A549 (cell line): ENCODE measurements around the gene COPS7A. TPM values are rescaled to one million over a fixed set of nuclear protein-coding genes. Genes with fewer than 3 reads are reported as not detected.

Source experiments
- ATAC-seq, 2 experiments: fragments of 200-7000 bp in 1 of 2; fragments of >200 bp in 1 of 2; cut with Nextera tagmentation in 1 of 2; cut with Tn5 transposase in 1 of 2; 3 replicates each; pipeline versions ENCODE4 v1.8.0 to v1.9.1; 2018 to 2020; ENCODE audit warnings: mild to moderate bottlenecking in 1 of 2, moderate library complexity in 1 of 2
- CTCF ChIA-PET: fragments of 300-600 bp; sonication (Branson Sonifier 250); formaldehyde crosslinking; extraction: SDS; loops from one replicate; lab custom pipeline; 2021; ENCODE audit warnings: antibody characterized with exemption, inconsistent platforms; lab: Yijun Ruan, JAX
- POLR2A ChIA-PET: fragments of 350-600 bp; formaldehyde crosslinking; extraction: SDS; loops from one replicate; lab custom pipeline; 2021; ENCODE audit warnings: antibody characterized with exemption, inconsistent platforms; lab: Yijun Ruan, JAX
- DNase-seq, 2 experiments: peaks; one replicate each; pipeline versions ENCODE4 v3.0.0 to v3.0.0-alpha.2; 2011 to 2016; ENCODE audit warnings: low read depth in 1 of 2, low spot score in 1 of 2
- FAIRE-seq: peaks from 2 replicates; lab custom pipeline; 2011; peaks lifted over from hg19 to GRCh38; lab: Jason Lieb, UNC
- H3K27ac ChIP-seq, 2 experiments: fragments of >200 bp; sonication (Bioruptor Twin); formaldehyde crosslinking; 3 replicates each; pipeline ENCODE4 v1.5.1; 2016 to 2017
- H3K4me1 ChIP-seq: fragments of >200 bp; sonication (Bioruptor Twin); formaldehyde crosslinking; 3 replicates; pipeline ENCODE4 v1.6.1; 2016
- H3K4me2 ChIP-seq: fragments of >200 bp; sonication (Bioruptor Twin); formaldehyde crosslinking; 3 replicates; pipeline ENCODE4 v1.6.1; 2016
- H3K4me3 ChIP-seq: fragments of >200 bp; sonication (Bioruptor Twin); formaldehyde crosslinking; 3 replicates; pipeline ENCODE4 v1.5.1; 2016
- H3K9me3 ChIP-seq: fragments of >200 bp; sonication (Bioruptor Twin); formaldehyde crosslinking; 3 replicates; pipeline ENCODE4 v1.6.1; 2016
- BHLHE40 ChIP-seq: IDR thresholded peaks from 2 replicates; pipeline ENCODE4 v1.6.1; 2012; ENCODE audit warnings: low read depth, low read length, inconsistent platforms
- CEBPB ChIP-seq, 2 experiments: fragments of >200 bp in 1 of 2; sonication (Bioruptor Twin) in 1 of 2; formaldehyde crosslinking in 1 of 2; IDR thresholded peaks; 2 replicates each; pipeline ENCODE4 v1.6.1; 2012 to 2016
- CHD2 ChIP-seq: fragments of 150-350 bp; IDR thresholded peaks from 2 replicates; pipeline ENCODE4 v1.6.1; 2014; ENCODE audit warnings: low read length; ENCODE audit not compliant: partially characterized antibody
- HDAC2 ChIP-seq: fragments of 200-600 bp; sonication (generic); IDR thresholded peaks from 2 replicates; pipeline ENCODE4 v1.6.1; 2016
- HES2 ChIP-seq: fragments of >200 bp; sonication (Bioruptor Twin); formaldehyde crosslinking; IDR thresholded peaks from 2 replicates; pipeline ENCODE4 v1.6.1; 2016
- HOXB13 ChIP-seq: fragments of 250-450 bp; sonication (Bioruptor Pico); IDR thresholded peaks from 2 replicates; pipeline ENCODE4 v1.5.0; 2020; ENCODE audit warnings: low read depth, mild to moderate bottlenecking, moderate library complexity
- HOXB5 ChIP-seq: fragments of 250-450 bp; sonication (Bioruptor Pico); IDR thresholded peaks from 2 replicates; pipeline ENCODE4 v1.5.0; 2020; ENCODE audit warnings: mild to moderate bottlenecking, moderate library complexity
- KDM5A ChIP-seq: fragments of 200-600 bp; sonication (generic); IDR thresholded peaks from 2 replicates; pipeline ENCODE4 v1.6.1; 2016; ENCODE audit warnings: antibody characterized with exemption, mild to moderate bottlenecking
- MAFK ChIP-seq: fragments of 450-650 bp; IDR thresholded peaks from 2 replicates; pipeline ENCODE4 v1.6.1; 2014; ENCODE audit not compliant: partially characterized antibody
- MAZ ChIP-seq: fragments of 150-350 bp; IDR thresholded peaks from 2 replicates; pipeline ENCODE4 v1.6.1; 2014; ENCODE audit warnings: antibody characterized with exemption, low read depth, low read length, borderline replicate concordance
- NR3C1 ChIP-seq: fragments of >200 bp; sonication (Bioruptor Twin); formaldehyde crosslinking; IDR thresholded peaks from 3 replicates; pipeline ENCODE4 v1.6.1; 2017
- PBX3 ChIP-seq: IDR thresholded peaks from 2 replicates; pipeline ENCODE4 v1.6.1; 2012
- POLR2A ChIP-seq: IDR thresholded peaks from 2 replicates; pipeline ENCODE4 v1.6.1; 2012; ENCODE audit warnings: mild to moderate bottlenecking, low read length
- RFX5 ChIP-seq: fragments of 450-650 bp; IDR thresholded peaks from 2 replicates; pipeline ENCODE4 v1.7.1; 2014; ENCODE audit warnings: antibody characterized with exemption, mild to moderate bottlenecking, moderate library complexity
- TFCP2L1 ChIP-seq: fragments of 250-450 bp; sonication (Bioruptor Pico); IDR thresholded peaks from 2 replicates; pipeline ENCODE4 v1.5.0; 2021; ENCODE audit warnings: mild to moderate bottlenecking
- WGBS: methylation state at CpG from one replicate; pipeline ENCODE4 v1.1.6; 2017; ENCODE audit errors: missing lambda C conversion rate; 5-methylcytosine and 5-hydroxymethylcytosine counted together
- polyA plus RNA-seq, 4 experiments: library from polyadenylated mRNA; depleted of rRNA in 3 of 4; stranded (reverse); fragments of >200 nt; fragmentation: RNase III in 1 of 4; extraction: RNeasy Plus Mini Kit Qiagen cat#74134 plus additional on column Dnase treatment in 1 of 4; gene quantifications; 2 replicates in 3 of 4; 3 replicates in 1 of 4; pipeline ENCODE4 v1.2.3, GENCODE V29; 2011 to 2017
- TF ChIP-seq, protein P1 (sequence below): fragments of >200 bp; sonication (Bioruptor Twin); formaldehyde crosslinking; IDR thresholded peaks from 3 replicates; pipeline ENCODE4 v1.5.1; 2016
- TF ChIP-seq, protein P2 (sequence below): fragments of 250-450 bp; sonication (Bioruptor Pico); IDR thresholded peaks from 2 replicates; pipeline ENCODE4 v1.5.0; 2021; ENCODE audit warnings: mild to moderate bottlenecking, moderate library complexity, borderline replicate concordance

The COPS7A gene
- polyA plus RNA-seq, 2 of the 4 experiments (the other 2 are of a cell fraction): 46.9 to 78.8 TPM

DNA sequence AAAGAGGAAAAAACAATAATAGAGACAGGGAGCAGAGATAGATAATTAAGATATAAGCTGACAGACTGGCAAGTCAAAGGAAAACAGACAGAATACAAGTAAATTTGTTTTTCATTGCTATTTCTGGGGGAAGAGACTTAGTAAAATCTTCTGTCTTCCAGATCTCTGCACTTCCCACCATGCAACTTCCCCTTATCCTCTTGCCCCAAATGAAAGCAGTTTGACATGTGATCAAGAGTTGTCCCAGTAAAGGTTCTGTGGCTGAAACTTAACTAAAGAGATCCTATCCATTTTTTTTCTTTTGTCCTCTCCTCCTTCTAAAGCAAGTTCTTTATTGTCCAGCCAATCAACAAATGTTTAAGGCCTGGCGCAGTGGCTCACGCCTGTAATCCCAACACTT, 30.6 kb downstream of the COPS7A start:
- Histone ChIP-seq H3K9me3 (no peaks in the 10 kb centered on the region), H3K27ac (peak overlapping the region; percentile 97 to 98; a peak in 3 of 6 replicates), H3K4me2 (peak overlapping the region; percentile 88), H3K4me1 (peaks cover 21% of the 10 kb centered on the region), H3K4me3 (no peak overlapping the region)
- ChIA-PET CTCF (interaction anchor here (0.6 to 13.7 kb wide), 27 partner anchors 8 to 207 kb away, joined by 3 to 670 read pairs (median 11); partner anchors contain the start of genes CD4, CDCA3, COPS7A and GNB3), POLR2A (interaction anchor here (1.4 to 4.4 kb wide), 8 partner anchors 9 to 97 kb away, joined by 4 to 118 read pairs (median 16); partner anchors contain the start of genes CDCA3, COPS7A, P3H3 and PTMS)
- WGBS: 89% methylated on average over 2 of the region's 2 CpGs
- FAIRE-seq (no peak), ATAC-seq (no peak), DNase-seq (no peak)
- TF ChIP-seq BHLHE40: no peak
- no peak for TF ChIP-seq HOXB5 (CRISPR knock-in tag)
- TF ChIP-seq CEBPB (IDR thresholded peaks at IDR 0.05): no peak
- no peak for TF ChIP-seq PBX3
- TF ChIP-seq HDAC2: no peak
- no peak for TF ChIP-seq TFCP2L1 (CRISPR knock-in tag)
- no peak for TF ChIP-seq KDM5A

GRCh38 chr12:6757028-6757690, 33.3 kb downstream of the COPS7A start:
- 90% methylated on average over 8 of the region's 8 CpGs for WGBS
- Histone ChIP-seq H3K4me3 (no peak overlapping the region), H3K9me3 (no peaks in the 10 kb centered on the region), H3K4me2 (no peak overlapping the region)
- ChIA-PET CTCF (interaction anchor here (0.7 to 13.7 kb wide), 4 partner anchors 20 to 92 kb away, joined by 3 to 670 read pairs (median 172); partner anchors contain the start of genes CD4, GNB3, GPR162 and LAG3), POLR2A (interaction anchor here (1.2 kb wide), 1 partner anchor 9 kb away, joined by 4 read pairs; the partner anchor contains the start of gene PTMS)
- ATAC-seq (no peak), DNase-seq (no peak), FAIRE-seq (no peak)
- TF ChIP-seq HES2: no peak
- TF ChIP-seq CEBPB (IDR thresholded peaks at IDR 0.05): no peak
- no peak for TF ChIP-seq TFCP2L1 (CRISPR knock-in tag)
- no peak for TF ChIP-seq MAFK
- TF ChIP-seq HOXB13 (CRISPR knock-in tag): no peak
- TF ChIP-seq MAZ: no peak
- TF ChIP-seq, all 56 proteins: peak for 0
- H3K4me1 ChIP-seq: peaks cover 10% of the 10 kb centered on the region
- 0 out of 6 replicates have a peak overlapping the region, but pooled peaks of 1 of the 2 experiments have one; percentile 22 for H3K27ac ChIP-seq

- no peak for TF ChIP-seq POLR2A
- no peak for TF ChIP-seq RFX5
- no peak for TF ChIP-seq CHD2
- TF ChIP-seq, protein P1, sequence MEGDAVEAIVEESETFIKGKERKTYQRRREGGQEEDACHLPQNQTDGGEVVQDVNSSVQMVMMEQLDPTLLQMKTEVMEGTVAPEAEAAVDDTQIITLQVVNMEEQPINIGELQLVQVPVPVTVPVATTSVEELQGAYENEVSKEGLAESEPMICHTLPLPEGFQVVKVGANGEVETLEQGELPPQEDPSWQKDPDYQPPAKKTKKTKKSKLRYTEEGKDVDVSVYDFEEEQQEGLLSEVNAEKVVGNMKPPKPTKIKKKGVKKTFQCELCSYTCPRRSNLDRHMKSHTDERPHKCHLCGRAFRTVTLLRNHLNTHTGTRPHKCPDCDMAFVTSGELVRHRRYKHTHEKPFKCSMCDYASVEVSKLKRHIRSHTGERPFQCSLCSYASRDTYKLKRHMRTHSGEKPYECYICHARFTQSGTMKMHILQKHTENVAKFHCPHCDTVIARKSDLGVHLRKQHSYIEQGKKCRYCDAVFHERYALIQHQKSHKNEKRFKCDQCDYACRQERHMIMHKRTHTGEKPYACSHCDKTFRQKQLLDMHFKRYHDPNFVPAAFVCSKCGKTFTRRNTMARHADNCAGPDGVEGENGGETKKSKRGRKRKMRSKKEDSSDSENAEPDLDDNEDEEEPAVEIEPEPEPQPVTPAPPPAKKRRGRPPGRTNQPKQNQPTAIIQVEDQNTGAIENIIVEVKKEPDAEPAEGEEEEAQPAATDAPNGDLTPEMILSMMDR: no peak
- TF ChIP-seq, protein P2, sequence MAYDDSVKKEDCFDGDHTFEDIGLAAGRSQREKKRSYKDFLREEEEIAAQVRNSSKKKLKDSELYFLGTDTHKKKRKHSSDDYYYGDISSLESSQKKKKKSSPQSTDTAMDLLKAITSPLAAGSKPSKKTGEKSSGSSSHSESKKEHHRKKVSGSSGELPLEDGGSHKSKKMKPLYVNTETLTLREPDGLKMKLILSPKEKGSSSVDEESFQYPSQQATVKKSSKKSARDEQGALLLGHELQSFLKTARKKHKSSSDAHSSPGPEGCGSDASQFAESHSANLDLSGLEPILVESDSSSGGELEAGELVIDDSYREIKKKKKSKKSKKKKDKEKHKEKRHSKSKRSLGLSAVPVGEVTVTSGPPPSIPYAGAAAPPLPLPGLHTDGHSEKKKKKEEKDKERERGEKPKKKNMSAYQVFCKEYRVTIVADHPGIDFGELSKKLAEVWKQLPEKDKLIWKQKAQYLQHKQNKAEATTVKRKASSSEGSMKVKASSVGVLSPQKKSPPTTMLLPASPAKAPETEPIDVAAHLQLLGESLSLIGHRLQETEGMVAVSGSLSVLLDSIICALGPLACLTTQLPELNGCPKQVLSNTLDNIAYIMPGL (CRISPR knock-in tag): no peak
- TF ChIP-seq TFCP2L1 (CRISPR knock-in tag): no peak
- TF ChIP-seq NR3C1: no peak
- TF ChIP-seq, all 56 proteins: peak for 0
- ChIA-PET POLR2A (interaction anchor here (1.2 kb wide), 1 partner anchor 34 kb away, joined by 4 read pairs; the partner anchor contains the start of gene COPS7A), CTCF (interaction anchor here (0.9 to 13.7 kb wide), 5 partner anchors 19 to 132 kb away, joined by 3 to 670 read pairs (median 4); partner anchors contain the start of genes CD4, LAG3, P3H3 and PTMS)
- H3K4me3 ChIP-seq: no peak overlapping the region
- H3K9me3 ChIP-seq: no peaks in the 10 kb centered on the region
- no peak overlapping the region for H3K4me2 ChIP-seq
- DNase-seq (no peak), ATAC-seq (no peak), FAIRE-seq (no peak)
- peaks cover 20% of the 10 kb centered on the region for H3K4me1 ChIP-seq
- WGBS: 92% methylated on average over 9 of the region's 9 CpGs
- 0 out of 6 replicates have a peak overlapping the region, but pooled peaks of 1 of the 2 experiments have one; percentile 13 for H3K27ac ChIP-seq
These were observed 34.8 kb downstream of the COPS7A start for GRCh38 chr12:6758506-6759095.
